HepG2 (cell line): ENCODE data around the gene KL. TPM values are rescaled to one million over a fixed set of nuclear protein-coding genes. Genes with fewer than 3 reads are reported as not detected.

Source experiments
- ATAC-seq: fragments of 200-7000 bp; cut with Tn5 transposase; 3 replicates; pipeline ENCODE4 v1.9.1; 2020; ENCODE audit warnings: mild to moderate bottlenecking, moderate library complexity
- BruUV-seq: library from RNA; stranded (reverse); fragments of 400-500 nt; replicated peaks from 2 replicates; lab custom pipeline; 2021; lab: Mats Ljungman, UMichigan
- CTCF ChIA-PET: fragments of 300-600 bp; formaldehyde crosslinking; extraction: SDS; loops from one replicate; lab custom pipeline; 2021; ENCODE audit warnings: low total read pairs, inconsistent platforms, low intra/inter-chr PET ratio; lab: Yijun Ruan, JAX
- POLR2A ChIA-PET: fragments of 350-600 bp; sonication (Branson Sonifier 250); formaldehyde crosslinking; loops from one replicate; lab custom pipeline; 2020; ENCODE audit warnings: antibody characterized with exemption, inconsistent platforms; lab: Yijun Ruan, JAX
- DNase-seq: peaks from one replicate; pipeline ENCODE4 v3.0.0-alpha.2; 2015; ENCODE audit warnings: low spot score
- FAIRE-seq: peaks from 3 replicates; lab custom pipeline; 2011; peaks lifted over from hg19 to GRCh38; lab: Jason Lieb, UNC
- H2AFZ ChIP-seq: one replicate; pipeline ENCODE4 v1.6.1; 2011; ENCODE audit warnings: low read length, inconsistent platforms
- H3K27ac ChIP-seq: fragments of 300-600 bp; 3 replicates; pipeline ENCODE4 v1.8.0; 2011; ENCODE audit warnings: mixed run types, mild to moderate bottlenecking, mixed read lengths, low read length, inconsistent platforms; ENCODE audit not compliant: insufficient read depth; ENCODE audit errors: extremely low read length
- H3K27me3 ChIP-seq, 2 experiments: fragments of 200-600 bp in 1 of 2; 2 replicates in 1 of 2; 3 replicates in 1 of 2; pipeline versions ENCODE4 v1.6.0 to v1.8.0; 2011; ENCODE audit warnings: low read length in 2 of 2, mild to moderate bottlenecking in 2 of 2, moderate library complexity in 2 of 2, inconsistent platforms in 1 of 2; ENCODE audit not compliant: insufficient read depth in 2 of 2, control insufficient read depth in 1 of 2
- H3K36me3 ChIP-seq, 2 experiments: fragments of 200-600 bp in 1 of 2; replicated peaks in 1 of 2; 2 replicates in 1 of 2; 3 replicates in 1 of 2; pipeline versions ENCODE4 v1.5.1 to v1.8.0; 2011; ENCODE audit warnings: low read length in 2 of 2, inconsistent platforms in 1 of 2; ENCODE audit not compliant: insufficient read depth in 2 of 2, control insufficient read depth in 1 of 2
- H3K4me1 ChIP-seq: 2 replicates; pipeline ENCODE4 v1.5.1; 2012; ENCODE audit warnings: low read length, inconsistent platforms; ENCODE audit not compliant: insufficient read depth
- H3K4me2 ChIP-seq: 2 replicates; pipeline ENCODE4 v1.6.0; 2011; ENCODE audit warnings: low read depth, low read length, inconsistent platforms
- H3K4me3 ChIP-seq, 3 experiments: fragments of 200-600 bp in 1 of 3; sonication (generic), shearing (Covaris generic) in 1 of 3; replicated peaks in 1 of 3; 2 replicates each; pipeline ENCODE4 v1.5.1; 2011 to 2016; ENCODE audit warnings: low read length in 3 of 3, inconsistent platforms in 2 of 3, low read depth in 2 of 3, mild to moderate bottlenecking in 2 of 3, control low read depth in 1 of 3, mixed read lengths in 1 of 3; ENCODE audit not compliant: insufficient read depth in 1 of 3
- H3K79me2 ChIP-seq: one replicate; pipeline ENCODE4 v1.6.1; 2011; ENCODE audit warnings: low read length, inconsistent platforms; ENCODE audit not compliant: insufficient read depth
- H3K9ac ChIP-seq: 2 replicates; pipeline ENCODE4 v1.6.0; 2011; ENCODE audit warnings: mild to moderate bottlenecking, low read depth, low read length, inconsistent platforms; ENCODE audit not compliant: insufficient read depth
- H3K9me3 ChIP-seq: 2 replicates; pipeline ENCODE4 v1.5.1; 2012; ENCODE audit warnings: mild to moderate bottlenecking, low read length
- H4K20me1 ChIP-seq: 2 replicates; pipeline ENCODE4 v1.6.0; 2011; ENCODE audit warnings: inconsistent platforms, mild to moderate bottlenecking, low read length, moderate library complexity; ENCODE audit not compliant: insufficient read depth
- DNMT1 ChIP-seq: sonication (generic); formaldehyde crosslinking; IDR thresholded peaks from 2 replicates; pipeline ENCODE4 v1.5.1; 2020; ENCODE audit warnings: mild to moderate bottlenecking, missing genetic modification reagents
- DR1 ChIP-seq: sonication (generic); formaldehyde crosslinking; IDR thresholded peaks from 2 replicates; pipeline ENCODE4 v1.8.0; 2021; ENCODE audit warnings: mild to moderate bottlenecking, missing genetic modification reagents, inconsistent platforms
- NFYC ChIP-seq: IDR thresholded peaks from 2 replicates; pipeline ENCODE4 v1.6.1; 2016; ENCODE audit warnings: missing genetic modification reagents, missing compliant biosample characterization
- RAD51 ChIP-seq: fragments of 450-650 bp; IDR thresholded peaks from 2 replicates; pipeline ENCODE4 v1.6.1; 2016; ENCODE audit warnings: borderline replicate concordance
- RERE ChIP-seq: IDR thresholded peaks from 2 replicates; pipeline ENCODE4 v1.6.1; 2016; ENCODE audit warnings: low read depth, missing genetic modification reagents, missing compliant biosample characterization
- ZNF367 ChIP-seq: sonication (generic); formaldehyde crosslinking; IDR thresholded peaks from 2 replicates; pipeline ENCODE4 v1.4.0; 2020; ENCODE audit warnings: missing genetic modification reagents, borderline replicate concordance
- WGBS: methylation state at CpG from one replicate; pipeline ENCODE4 v1.1.6; 2017; ENCODE audit warnings: low lambda C conversion rate; 5-methylcytosine and 5-hydroxymethylcytosine counted together
- in situ Hi-C: cut with HindIII; loops from 2 replicates; pipeline ENCODE4 v1.10.0; 2017; ENCODE audit warnings: low pct_unique_long_range_greater_than_20kb; ENCODE audit not compliant: extremely low pct_ligation_motif_present
- intact Hi-C: fragments of 100-400 bp; cut with micrococcal nuclease; formaldehyde crosslinking; loops from one replicate; pipeline ENCODE4 v1.10.0; 2022; ENCODE audit not compliant: unreplicated experiment
- polyA plus RNA-seq, 8 experiments: library from polyadenylated mRNA; depleted of rRNA in 3 of 8; stranded (reverse) in 7 of 8; unstranded in 1 of 8; fragments of >200 nt; fragmentation: Illumina TruSeq in 4 of 8; extraction: Trizol in 4 of 8; gene quantifications; 2 replicates each; pipeline versions ENCODE4 v1.2.1 to v1.2.3, GENCODE V29; 2011 to 2016; ENCODE audit warnings: low read depth in 4 of 8, missing spikeins in 1 of 8, mixed read lengths in 1 of 8; ENCODE audit not compliant: insufficient read depth in 1 of 8
- total RNA-seq, 5 experiments: library from RNA; depleted of rRNA; stranded (reverse); fragments of >200 nt; fragmentation: Illumina TruSeq; extraction: Trizol; gene quantifications; 2 replicates each; pipeline ENCODE4 v1.2.3, GENCODE V29; 2016; ENCODE audit warnings: low read depth in 1 of 5
- TF ChIP-seq, protein P1 (sequence below): IDR thresholded peaks from 2 replicates; pipeline ENCODE4 v1.6.1; 2018; ENCODE audit warnings: missing genetic modification reagents
- TF ChIP-seq, protein P2 (sequence below): sonication (generic); formaldehyde crosslinking; IDR thresholded peaks from 2 replicates; pipeline ENCODE4 v1.5.1; 2020; ENCODE audit warnings: mild to moderate bottlenecking, missing genetic modification reagents, moderate library complexity

Gene KL
- total and polyA plus RNA-seq, 2 of the 13 experiments (the other 11 are each of a cell fraction or from before 2014, with no cell fraction given) = not detected

- Histone ChIP-seq H3K4me2 (no peak overlapping the region), H3K36me3 (no peaks in the 10 kb centered on the region), H2AFZ (no peak overlapping the region), H3K9ac (no peak overlapping the region), H3K27me3 (no peaks in the 10 kb centered on the region), H3K4me3 (no peak overlapping the region), H3K27ac (no peak overlapping the region), H3K9me3 (no peaks in the 10 kb centered on the region), H3K79me2 (no peaks in the 10 kb centered on the region), H4K20me1 (no peaks in the 10 kb centered on the region), H3K4me1 (no peaks in the 10 kb centered on the region)
- POLR2A ChIA-PET = no interaction called here
- BruUV-seq = no TSS peak
- FAIRE-seq (no peak), DNase-seq (no peak), ATAC-seq (no peak)
- no peak for TF ChIP-seq DNMT1 (CRISPR knock-in tag)
- intact Hi-C loops (no loop called here), in situ Hi-C loops (no loop called here)
- CTCF ChIA-PET = no interaction called here
- WGBS = 62% methylated on average over 10 of the region's 10 CpGs
Observed at GRCh38 chr13:33076001-33076992, 60.1 kb downstream of the KL start.

- in situ Hi-C loops = no loop called here
- no peak for DNase-seq
- Histone ChIP-seq H3K4me3 (no peak overlapping the region), H3K4me2 (no peak overlapping the region), H3K9me3 (no peaks in the 10 kb centered on the region), H3K79me2 (no peaks in the 10 kb centered on the region), H3K4me1 (peaks cover 4% of the 10 kb centered on the region; the same call in 1 of the 2 replicates), H3K9ac (no peak overlapping the region), H3K27me3 (no peaks in the 10 kb centered on the region), H3K27ac (no peak overlapping the region), H2AFZ (no peak overlapping the region), H3K36me3 (no peaks in the 10 kb centered on the region), H4K20me1 (no peaks in the 10 kb centered on the region)
- no peak for ATAC-seq
- no TSS peak for BruUV-seq
- intact Hi-C loops = no loop called here
- no peak for FAIRE-seq
- WGBS = 71% methylated on average over 3 of the region's 3 CpGs
- ChIA-PET CTCF (no interaction called here), POLR2A (no interaction called here)
- TF ChIP-seq RAD51 (no peak), NFYC (CRISPR knock-in tag) (no peak), ZNF367 (CRISPR knock-in tag) (no peak), DR1 (CRISPR knock-in tag) (no peak), RERE (no peak)
- TF ChIP-seq, protein P1, sequence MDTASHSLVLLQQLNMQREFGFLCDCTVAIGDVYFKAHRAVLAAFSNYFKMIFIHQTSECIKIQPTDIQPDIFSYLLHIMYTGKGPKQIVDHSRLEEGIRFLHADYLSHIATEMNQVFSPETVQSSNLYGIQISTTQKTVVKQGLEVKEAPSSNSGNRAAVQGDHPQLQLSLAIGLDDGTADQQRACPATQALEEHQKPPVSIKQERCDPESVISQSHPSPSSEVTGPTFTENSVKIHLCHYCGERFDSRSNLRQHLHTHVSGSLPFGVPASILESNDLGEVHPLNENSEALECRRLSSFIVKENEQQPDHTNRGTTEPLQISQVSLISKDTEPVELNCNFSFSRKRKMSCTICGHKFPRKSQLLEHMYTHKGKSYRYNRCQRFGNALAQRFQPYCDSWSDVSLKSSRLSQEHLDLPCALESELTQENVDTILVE (CRISPR knock-in tag) = no peak
- TF ChIP-seq, protein P2, sequence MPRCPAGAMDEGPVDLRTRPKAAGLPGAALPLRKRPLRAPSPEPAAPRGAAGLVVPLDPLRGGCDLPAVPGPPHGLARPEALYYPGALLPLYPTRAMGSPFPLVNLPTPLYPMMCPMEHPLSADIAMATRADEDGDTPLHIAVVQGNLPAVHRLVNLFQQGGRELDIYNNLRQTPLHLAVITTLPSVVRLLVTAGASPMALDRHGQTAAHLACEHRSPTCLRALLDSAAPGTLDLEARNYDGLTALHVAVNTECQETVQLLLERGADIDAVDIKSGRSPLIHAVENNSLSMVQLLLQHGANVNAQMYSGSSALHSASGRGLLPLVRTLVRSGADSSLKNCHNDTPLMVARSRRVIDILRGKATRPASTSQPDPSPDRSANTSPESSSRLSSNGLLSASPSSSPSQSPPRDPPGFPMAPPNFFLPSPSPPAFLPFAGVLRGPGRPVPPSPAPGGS (CRISPR knock-in tag) = no peak
Observed at GRCh38 chr13:33078263-33078662, 62.0 kb downstream of the KL start.
